ENCODE measurements around the gene SLC16A4. TPM values are rescaled to one million over a fixed set of nuclear protein-coding genes. Genes with fewer than 3 reads are reported as not detected.
"Not testable (repeated sequence)": the region's sequence is repeated elsewhere in the genome, so short reads cannot be mapped to it uniquely, and the experiment has no call there.

SLC16A4 gene
- total RNA-seq (10 to 100 TPM in 1 of 5 donors, 1 to 10 TPM in 2, under 1 TPM in 1, not detected in 1; 0.89 to 11.1 (median 3.8) TPM), polyA plus RNA-seq (1 to 10 TPM; 1.7 to 8.7 (median 2.6) TPM)
- long read RNA-seq, donor 1, partial matches to known transcripts, result 0 of 1 reads
- long read RNA-seq, donor 1, other reads (novel, unspliced or antisense), result 0 of 1 reads
- long read RNA-seq, donor 2, partial matches to known transcripts, result 0 of 3 reads
- long read RNA-seq, donor 2, other reads (novel, unspliced or antisense), result 0 of 3 reads
- long read RNA-seq, donor 3, result 0 reads
- long read RNA-seq, donor 4, result 0 reads
- long read RNA-seq, donor 5, partial matches to known transcripts, result 0 of 1 reads
- long read RNA-seq, donor 5, other reads (novel, unspliced or antisense), result 0 of 1 reads
- long read RNA-seq, donor 6, result 0 reads
- long read RNA-seq, donor 7, result 0 reads
- long read RNA-seq, donor 8, partial matches to known transcripts, result 0 of 1 reads
- long read RNA-seq, donor 8, other reads (novel, unspliced or antisense), result 0 of 1 reads
- long read RNA-seq, donor 9, result 0 reads
- long read RNA-seq, donor 10, partial matches to known transcripts, result 0 of 3 reads
- long read RNA-seq, donor 10, other reads (novel, unspliced or antisense), result 0 of 3 reads

GRCh38 chr1:110390692-110391245 is at the start of gene SLC16A4:
TSS of gene SLC16A4 (minus strand) at chr1:110391026. CDS start at chr1:110389323, 1,703 bp downstream.
- Histone ChIP-seq H3K27me3 (no peaks in the 10 kb centered on the region), H3K27ac (peak within 1 kb of the TSS in 4 of 5 donors; percentile 39 to 77 (median 74)), H3K9me3 (no peaks in the 10 kb centered on the region), H3K4me3 (peak within 1 kb of the TSS; percentile 13 to 24 (median 18)), H3K36me3 (peaks cover 0 to 20% (median 15%) of the 10 kb centered on the region in 4 donors), H3K4me1 (peaks cover 0 to 40% (median 9%) of the 10 kb centered on the region in 4 donors)
- WGBS, 5 donors, result 24 to 34% (median 27%) methylated on average over 8 of the region's 8 CpGs
- TF ChIP-seq EP300 (IDR thresholded peaks at IDR 0.05) (no peak), POLR2AphosphoS5 (IDR thresholded peaks at IDR 0.05) (peak in 1 of 3 donors; percentile 10)
- peak in 1 of 2 donors; percentile 55 for DNase-seq
- intact Hi-C loops (cut with DNase I; ENCODE audit: low total_unique reads), result no loop called here

DNA sequence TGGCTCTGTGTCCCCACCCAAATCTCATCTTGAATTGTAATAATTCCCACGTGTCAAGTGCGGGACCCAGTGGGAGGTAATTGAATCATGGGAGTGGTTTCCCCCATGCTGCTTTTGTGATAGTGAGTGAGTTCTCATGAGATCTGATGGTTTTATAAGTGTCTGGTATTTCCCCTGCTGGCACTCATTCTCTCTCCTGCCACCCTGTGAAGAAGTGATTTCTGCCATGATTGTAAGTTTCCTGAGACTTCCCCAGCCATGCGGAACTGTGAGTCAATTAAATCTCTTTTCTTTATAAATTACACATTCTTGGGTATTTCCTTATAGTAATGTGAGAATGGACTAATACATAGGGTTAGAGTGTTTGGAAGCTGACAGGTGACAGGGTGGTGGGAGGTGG is 49.0 kb upstream of the SLC16A4 start:
- H3K4me3 ChIP-seq; H3K36me3 ChIP-seq; H3K9me3 ChIP-seq; DNase-seq; intact Hi-C loops (cut with DNase I; ENCODE audit: low total_unique reads); H3K27me3 ChIP-seq; H3K27ac ChIP-seq: not testable (repeated sequence)
- H3K4me1 ChIP-seq, result peaks cover 0 to 19% (median 8%) of the 10 kb centered on the region in 4 donors
- 86 to 96% (median 91%) methylated on average over 3 of the region's 3 CpGs for WGBS, 5 donors

- no peak for DNase-seq
- peaks cover 0 to 19% (median 8%) of the 10 kb centered on the region in 4 donors for H3K4me1 ChIP-seq
- no peak for TF ChIP-seq POLR2AphosphoS5 (IDR thresholded peaks at IDR 0.05)
- TF ChIP-seq, protein P1, sequence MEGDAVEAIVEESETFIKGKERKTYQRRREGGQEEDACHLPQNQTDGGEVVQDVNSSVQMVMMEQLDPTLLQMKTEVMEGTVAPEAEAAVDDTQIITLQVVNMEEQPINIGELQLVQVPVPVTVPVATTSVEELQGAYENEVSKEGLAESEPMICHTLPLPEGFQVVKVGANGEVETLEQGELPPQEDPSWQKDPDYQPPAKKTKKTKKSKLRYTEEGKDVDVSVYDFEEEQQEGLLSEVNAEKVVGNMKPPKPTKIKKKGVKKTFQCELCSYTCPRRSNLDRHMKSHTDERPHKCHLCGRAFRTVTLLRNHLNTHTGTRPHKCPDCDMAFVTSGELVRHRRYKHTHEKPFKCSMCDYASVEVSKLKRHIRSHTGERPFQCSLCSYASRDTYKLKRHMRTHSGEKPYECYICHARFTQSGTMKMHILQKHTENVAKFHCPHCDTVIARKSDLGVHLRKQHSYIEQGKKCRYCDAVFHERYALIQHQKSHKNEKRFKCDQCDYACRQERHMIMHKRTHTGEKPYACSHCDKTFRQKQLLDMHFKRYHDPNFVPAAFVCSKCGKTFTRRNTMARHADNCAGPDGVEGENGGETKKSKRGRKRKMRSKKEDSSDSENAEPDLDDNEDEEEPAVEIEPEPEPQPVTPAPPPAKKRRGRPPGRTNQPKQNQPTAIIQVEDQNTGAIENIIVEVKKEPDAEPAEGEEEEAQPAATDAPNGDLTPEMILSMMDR (IDR thresholded peaks at IDR 0.05), result no peak
- no peak for TF ChIP-seq POLR2A (IDR thresholded peaks at IDR 0.05)
- no peak for TF ChIP-seq EP300 (IDR thresholded peaks at IDR 0.05)
Observed at GRCh38 chr1:110438893-110439292, 48.1 kb upstream of the SLC16A4 start.

DNA sequence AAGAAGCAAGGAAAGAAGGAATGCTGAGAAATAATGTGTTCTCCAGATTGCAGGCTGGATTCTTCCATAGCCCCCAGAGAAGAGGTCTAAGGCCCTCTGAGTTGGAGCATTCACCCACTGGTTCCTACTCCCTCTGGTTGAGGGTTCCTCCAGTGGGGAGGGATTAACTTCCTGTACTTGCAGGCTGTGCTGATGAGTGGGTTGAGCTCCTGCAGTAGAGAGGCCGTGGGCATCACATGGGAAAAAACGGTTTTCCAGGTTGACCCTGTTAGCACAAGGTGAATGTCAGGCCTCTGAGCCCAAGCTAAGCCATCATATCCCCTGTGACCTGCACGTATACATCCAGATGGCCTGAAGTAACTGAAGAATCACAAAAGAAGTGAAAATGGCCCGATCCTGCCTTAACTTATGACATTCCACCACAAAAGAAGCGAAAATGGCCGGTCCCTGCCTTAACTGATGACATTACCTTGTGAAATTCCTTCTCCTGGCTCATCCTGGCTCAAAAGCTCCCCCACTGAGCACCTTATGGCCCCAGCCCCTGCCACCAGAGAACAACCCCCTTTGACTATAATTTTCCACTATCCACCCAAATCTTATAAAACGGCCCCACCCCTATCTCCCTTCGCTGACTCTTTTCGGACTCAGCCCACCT is 46.9 kb upstream of the SLC16A4 start:
- intact Hi-C loops (cut with DNase I; ENCODE audit: low total_unique reads); H3K27ac ChIP-seq; H3K36me3 ChIP-seq; H3K27me3 ChIP-seq; H3K9me3 ChIP-seq; H3K4me3 ChIP-seq; DNase-seq: not testable (repeated sequence)
- peaks cover 0 to 19% (median 8%) of the 10 kb centered on the region in 4 donors for H3K4me1 ChIP-seq
- 75 to 89% (median 85%) methylated on average over 9 of the region's 9 CpGs for WGBS, 5 donors

More at GRCh38 chr1:110438893-110439292, 48.1 kb upstream of the SLC16A4 start:
- WGBS, 5 donors, result 45 to 60% (median 51%) methylated on average over 4 of the region's 4 CpGs
- no peaks in the 10 kb centered on the region for H3K27me3 ChIP-seq
- no peaks in the 10 kb centered on the region for H3K9me3 ChIP-seq
- H3K4me3 ChIP-seq, result no peak overlapping the region
- H3K36me3 ChIP-seq, result no peaks in the 10 kb centered on the region
- no peak overlapping the region for H3K27ac ChIP-seq
- intact Hi-C loops (cut with DNase I; ENCODE audit: low total_unique reads), result no loop called here

- TF ChIP-seq EP300 (IDR thresholded peaks at IDR 0.05), result no peak
- no peak for TF ChIP-seq POLR2AphosphoS5 (IDR thresholded peaks at IDR 0.05)
- TF ChIP-seq POLR2A (IDR thresholded peaks at IDR 0.05), result no peak
- TF ChIP-seq, protein P1 (IDR thresholded peaks at IDR 0.05), result no peak
- Histone ChIP-seq H3K4me1 (peaks cover 0 to 12% (median 7%) of the 10 kb centered on the region in 4 donors), H3K4me3 (no peak overlapping the region), H3K27me3 (peaks cover 0 to 3% (median 0%) of the 10 kb centered on the region in 3 donors), H3K27ac (no peak overlapping the region), H3K36me3 (no peaks in the 10 kb centered on the region), H3K9me3 (no peaks in the 10 kb centered on the region)
- 63 to 80% (median 74%) methylated on average over 7 of the region's 7 CpGs for WGBS, 5 donors
- intact Hi-C loops (cut with DNase I; ENCODE audit: low total_unique reads), result no loop called here
- DNase-seq, result no peak
Observed at GRCh38 chr1:110436635-110437034, 45.8 kb upstream of the SLC16A4 start.

Data from stomach (tissue), 19 donors.